Measurements from ENCODE around the gene SNAI3. TPM values are rescaled to one million over a fixed set of nuclear protein-coding genes. Genes with fewer than 3 reads are reported as not detected.

SNAI3 gene
- total and polyA plus RNA-seq, 9 of the 15 experiments (the other 6 are each of a cell fraction or from before 2014, with no cell fraction given): 0.04 to 4.1 (median 0.80) TPM; not detected in 1

DNA sequence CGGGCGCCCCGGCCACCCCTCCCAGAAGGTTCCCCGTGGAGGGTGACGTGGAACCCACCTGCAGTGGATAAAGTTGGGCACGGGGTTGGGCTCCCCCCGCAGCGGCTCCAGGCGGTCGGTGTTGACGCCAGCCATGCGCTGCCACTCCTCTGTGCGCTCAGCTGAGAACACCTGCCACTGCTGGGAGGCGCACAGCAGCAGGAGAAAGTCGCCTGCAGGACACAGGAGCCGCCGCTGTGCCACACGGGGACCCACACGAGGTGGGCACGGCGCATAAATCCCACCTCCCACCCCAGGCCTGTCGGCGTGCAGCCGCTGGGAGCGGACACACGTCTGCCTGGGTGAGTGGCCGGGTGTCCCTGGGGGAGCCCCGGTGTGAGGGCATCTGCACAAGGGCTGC is 40.7 kb upstream of the SNAI3 start:
- POLR2A ChIA-PET: no interaction called here
- DNase-seq (ENCODE audit: extremely low read depth in 1 of 4, low spot score in 3 of 4) (no peak), FAIRE-seq (no peak), ATAC-seq (no peak)
- H3K27me3 ChIP-seq (ENCODE audit: control insufficient read depth in 2 of 2, insufficient read depth in 2 of 2, low read length in 2 of 2): no peaks in the 10 kb centered on the region
- intact Hi-C loops (cut with micrococcal nuclease) (no loop called here), in situ Hi-C loops (cut with MboI) (no loop called here)
- CTCF ChIA-PET (ENCODE audit: low intra/inter-chr PET ratio): no interaction called here
- H2AFZ ChIP-seq (ENCODE audit: low read depth, low read length): no peak overlapping the region
- no peaks in the 10 kb centered on the region for H3K9me3 ChIP-seq (replicated peaks; ENCODE audit: control insufficient read depth, insufficient read depth, low read depth, low read length)
- H3K4me1 ChIP-seq (replicated peaks in 1 of 2; ENCODE audit: control insufficient read depth in 2 of 2, insufficient read depth in 2 of 2, low read length in 2 of 2): peaks cover 0 to 56% of the 10 kb centered on the region in 2 experiments; a peak in 2 of 5 replicates
- no peak overlapping the region; a peak in 1 of 4 replicates for H3K9ac ChIP-seq (ENCODE audit: insufficient read depth in 1 of 2, low read depth in 2 of 2, low read length in 2 of 2)
- H3K36me3 ChIP-seq (ENCODE audit: control insufficient read depth, insufficient read depth, low read length): peaks cover 86% of the 10 kb centered on the region; the same call in 2 of the 3 replicates
- H3K4me2 ChIP-seq (ENCODE audit: insufficient read depth, low read length): no peak overlapping the region
- H3K79me2 ChIP-seq (ENCODE audit: control insufficient read depth, insufficient read depth, low read length): no peaks in the 10 kb centered on the region
- H3K9me1 ChIP-seq (ENCODE audit: control insufficient read depth, insufficient read depth, low read length): no peaks in the 10 kb centered on the region
- H3K27ac ChIP-seq (ENCODE audit: extremely low read depth, low read depth, low read length): no peak overlapping the region
- H4K20me1 ChIP-seq (replicated peaks; ENCODE audit: control insufficient read depth, insufficient read depth, low read length): no peaks in the 10 kb centered on the region; the same call in 1 of the 2 replicates
- WGBS (ENCODE audit: insufficient coverage, low coverage, missing lambda C conversion rate): over 99% methylated on average over 17 of the region's 28 CpGs
- BruUV-seq (replicated peaks): no TSS peak
- no peak overlapping the region for H3K4me3 ChIP-seq
- no peak for TF ChIP-seq RBM15 (IDR thresholded peaks at IDR 0.05; ENCODE audit: insufficient read depth, low read length)
- no peak for TF ChIP-seq ZNF707 (CRISPR knock-in tag; conservative IDR thresholded peaks at IDR 0.05)
- no peak for TF ChIP-seq NELFE (IDR thresholded peaks at IDR 0.05; ENCODE audit: insufficient read depth, insufficient read length)
- TF ChIP-seq, protein P1, sequence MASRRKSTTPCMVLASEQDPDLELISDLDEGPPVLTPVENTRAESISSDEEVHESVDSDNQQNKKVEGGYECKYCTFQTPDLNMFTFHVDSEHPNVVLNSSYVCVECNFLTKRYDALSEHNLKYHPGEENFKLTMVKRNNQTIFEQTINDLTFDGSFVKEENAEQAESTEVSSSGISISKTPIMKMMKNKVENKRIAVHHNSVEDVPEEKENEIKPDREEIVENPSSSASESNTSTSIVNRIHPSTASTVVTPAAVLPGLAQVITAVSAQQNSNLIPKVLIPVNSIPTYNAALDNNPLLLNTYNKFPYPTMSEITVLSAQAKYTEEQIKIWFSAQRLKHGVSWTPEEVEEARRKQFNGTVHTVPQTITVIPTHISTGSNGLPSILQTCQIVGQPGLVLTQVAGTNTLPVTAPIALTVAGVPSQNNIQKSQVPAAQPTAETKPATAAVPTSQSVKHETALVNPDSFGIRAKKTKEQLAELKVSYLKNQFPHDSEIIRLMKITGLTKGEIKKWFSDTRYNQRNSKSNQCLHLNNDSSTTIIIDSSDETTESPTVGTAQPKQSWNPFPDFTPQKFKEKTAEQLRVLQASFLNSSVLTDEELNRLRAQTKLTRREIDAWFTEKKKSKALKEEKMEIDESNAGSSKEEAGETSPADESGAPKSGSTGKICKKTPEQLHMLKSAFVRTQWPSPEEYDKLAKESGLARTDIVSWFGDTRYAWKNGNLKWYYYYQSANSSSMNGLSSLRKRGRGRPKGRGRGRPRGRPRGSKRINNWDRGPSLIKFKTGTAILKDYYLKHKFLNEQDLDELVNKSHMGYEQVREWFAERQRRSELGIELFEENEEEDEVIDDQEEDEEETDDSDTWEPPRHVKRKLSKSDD (conservative IDR thresholded peaks at IDR 0.05; ENCODE audit: low read length): no peak
- no peak for TF ChIP-seq DDX20 (tag; IDR thresholded peaks at IDR 0.05; ENCODE audit: low read depth)
- no peak for TF ChIP-seq ZNF436 (CRISPR knock-in tag; IDR thresholded peaks at IDR 0.05)
- no peak for TF ChIP-seq ZNF431 (CRISPR knock-in tag; IDR thresholded peaks at IDR 0.05)
- no peak for TF ChIP-seq KDM5B (IDR thresholded peaks at IDR 0.05; ENCODE audit: insufficient replicate concordance, low read depth, low read length)
- TF ChIP-seq RFX1 (IDR thresholded peaks at IDR 0.05): no peak
- no peak for TF ChIP-seq ASH1L (IDR thresholded peaks at IDR 0.05; ENCODE audit: borderline replicate concordance, low read depth, partially characterized antibody)
- no peak for TF ChIP-seq NFRKB (IDR thresholded peaks at IDR 0.05; ENCODE audit: low read depth)
- TF ChIP-seq ZNF561 (CRISPR knock-in tag; conservative IDR thresholded peaks at IDR 0.05): no peak
- peak; percentile 39; the same call in 1 of the 2 replicates for TF ChIP-seq POLR2A (conservative IDR thresholded peaks at IDR 0.05)
- TF ChIP-seq, protein P2, sequence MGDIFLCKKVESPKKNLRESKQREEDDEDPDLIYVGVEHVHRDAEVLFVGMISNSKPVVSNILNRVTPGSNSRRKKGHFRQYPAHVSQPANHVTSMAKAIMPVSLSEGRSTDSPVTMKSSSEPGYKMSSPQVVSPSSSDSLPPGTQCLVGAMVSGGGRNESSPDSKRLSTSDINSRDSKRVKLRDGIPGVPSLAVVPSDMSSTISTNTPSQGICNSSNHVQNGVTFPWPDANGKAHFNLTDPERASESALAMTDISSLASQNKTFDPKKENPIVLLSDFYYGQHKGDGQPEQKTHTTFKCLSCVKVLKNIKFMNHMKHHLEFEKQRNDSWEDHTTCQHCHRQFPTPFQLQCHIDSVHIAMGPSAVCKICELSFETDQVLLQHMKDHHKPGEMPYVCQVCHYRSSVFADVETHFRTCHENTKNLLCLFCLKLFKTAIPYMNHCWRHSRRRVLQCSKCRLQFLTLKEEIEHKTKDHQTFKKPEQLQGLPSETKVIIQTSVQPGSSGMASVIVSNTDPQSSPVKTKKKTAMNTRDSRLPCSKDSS (IDR thresholded peaks at IDR 0.05; ENCODE audit: low read depth, partially characterized antibody): no peak
- TF ChIP-seq ZNF699 (CRISPR knock-in tag; IDR thresholded peaks at IDR 0.05; ENCODE audit: insufficient replicate concordance): no peak
- no peak for TF ChIP-seq RFX5 (IDR thresholded peaks at IDR 0.05; ENCODE audit: low read depth, low read length)
- TF ChIP-seq CHD2 (IDR thresholded peaks at IDR 0.05; ENCODE audit: low read depth, low read length): no peak
- no peak for TF ChIP-seq NCOA6 (IDR thresholded peaks at IDR 0.05)
- no peak for TF ChIP-seq PURB (CRISPR knock-in tag; IDR thresholded peaks at IDR 0.05; ENCODE audit: low read depth)
- peak; percentile 90 for TF ChIP-seq RBM22 (IDR thresholded peaks at IDR 0.05; ENCODE audit: low read depth, low read length, poor library complexity, severe bottlenecking)

Data from K562 (cell line).